HepG2 (cell line): ENCODE data around the gene CXXC5. TPM values are rescaled to one million over a fixed set of nuclear protein-coding genes. Genes with fewer than 3 reads are reported as not detected.

Experiments used
- FUBP1 ChIP-seq: sonication (generic); formaldehyde crosslinking; IDR thresholded peaks from 2 replicates; pipeline ENCODE4 v1.5.1; 2020; ENCODE audit warnings: missing genetic modification reagents, mild to moderate bottlenecking, borderline replicate concordance
- GABPB1 ChIP-seq: IDR thresholded peaks from 2 replicates; pipeline ENCODE4 v1.6.1; 2016; ENCODE audit warnings: mild to moderate bottlenecking, missing genetic modification reagents, moderate library complexity, missing compliant biosample characterization
- HIC2 ChIP-seq: sonication (generic); formaldehyde crosslinking; IDR thresholded peaks from 2 replicates; pipeline ENCODE4 v1.9.0; 2022; ENCODE audit warnings: low read depth, missing genetic modification reagents
- HNF4G ChIP-seq, 2 experiments: sonication (generic) in 1 of 2; formaldehyde crosslinking in 1 of 2; IDR thresholded peaks; 2 replicates each; pipeline versions ENCODE4 v1.4.0 to v1.6.1; 2011 to 2020; ENCODE audit warnings: borderline replicate concordance in 2 of 2, low read depth in 2 of 2, mild to moderate bottlenecking in 2 of 2, low read length in 1 of 2, missing genetic modification reagents in 1 of 2, moderate library complexity in 1 of 2
- HOXA5 ChIP-seq: sonication (generic); formaldehyde crosslinking; IDR thresholded peaks from 2 replicates; pipeline ENCODE4 v1.4.0; 2020; ENCODE audit warnings: missing genetic modification reagents
- IRF2 ChIP-seq: IDR thresholded peaks from 2 replicates; pipeline ENCODE4 v1.6.1; 2018; ENCODE audit warnings: missing genetic modification reagents, missing compliant biosample characterization
- KLF12 ChIP-seq: sonication (generic); formaldehyde crosslinking; IDR thresholded peaks from 2 replicates; pipeline ENCODE4 v1.4.0; 2020; ENCODE audit warnings: missing genetic modification reagents, borderline replicate concordance
- KLF6 ChIP-seq: IDR thresholded peaks from 2 replicates; pipeline ENCODE4 v1.8.0; 2016; ENCODE audit warnings: missing biosample characterization, missing genetic modification reagents
- KMT2B ChIP-seq: IDR thresholded peaks from 2 replicates; pipeline ENCODE4 v1.6.1; 2016; ENCODE audit warnings: missing genetic modification reagents, missing compliant biosample characterization
- LBX2 ChIP-seq: sonication (generic); formaldehyde crosslinking; IDR thresholded peaks from 2 replicates; pipeline ENCODE4 v1.5.0; 2020; ENCODE audit warnings: missing genetic modification reagents, mild to moderate bottlenecking, borderline replicate concordance
- MIER3 ChIP-seq: IDR thresholded peaks from 2 replicates; pipeline ENCODE4 v1.6.1; 2016; ENCODE audit warnings: missing compliant biosample characterization, borderline replicate concordance
- MYC ChIP-seq: sonication (generic); formaldehyde crosslinking; IDR thresholded peaks from 2 replicates; pipeline ENCODE4 v1.9.0; 2021; ENCODE audit warnings: missing genetic modification reagents, borderline replicate concordance
- NR1H2 ChIP-seq: sonication (generic); formaldehyde crosslinking; IDR thresholded peaks from 2 replicates; pipeline ENCODE4 v1.8.1; 2022; ENCODE audit warnings: low read depth, missing genetic modification reagents, borderline replicate concordance
- PHF21A ChIP-seq: sonication (generic); formaldehyde crosslinking; IDR thresholded peaks from 2 replicates; pipeline ENCODE4 v1.5.0; 2020; ENCODE audit warnings: mild to moderate bottlenecking, missing genetic modification reagents
- POLR2G ChIP-seq: fragments of 200-400 bp; formaldehyde crosslinking; IDR thresholded peaks from 2 replicates; pipeline ENCODE4 v1.6.1; 2018; ENCODE audit warnings: mild to moderate bottlenecking, low read depth, low read length, moderate library complexity
- SAFB2 ChIP-seq: sonication (generic); formaldehyde crosslinking; IDR thresholded peaks from 2 replicates; pipeline ENCODE4 v1.5.1; 2020; ENCODE audit warnings: missing genetic modification reagents, low read depth, mild to moderate bottlenecking, borderline replicate concordance
- SALL1 ChIP-seq: sonication (generic); formaldehyde crosslinking; IDR thresholded peaks from 2 replicates; pipeline ENCODE4 v1.8.0; 2022; ENCODE audit warnings: mild to moderate bottlenecking, missing genetic modification reagents
- ZMYM3 ChIP-seq: sonication (generic); formaldehyde crosslinking; IDR thresholded peaks from 2 replicates; pipeline ENCODE4 v1.5.1; 2020; ENCODE audit warnings: mild to moderate bottlenecking, missing genetic modification reagents
- ZNF18 ChIP-seq: sonication (generic); formaldehyde crosslinking; IDR thresholded peaks from 2 replicates; pipeline ENCODE4 v1.8.0; 2022; ENCODE audit warnings: mild to moderate bottlenecking, missing genetic modification reagents; ENCODE audit not compliant: insufficient replicate concordance
- ZNF362 ChIP-seq: sonication (generic); formaldehyde crosslinking; IDR thresholded peaks from 2 replicates; pipeline ENCODE4 v1.4.0; 2020; ENCODE audit warnings: missing genetic modification reagents, mild to moderate bottlenecking, borderline replicate concordance
- ZNF766 ChIP-seq: sonication (generic); formaldehyde crosslinking; IDR thresholded peaks from 2 replicates; pipeline ENCODE4 v1.5.0; 2020; ENCODE audit warnings: missing genetic modification reagents, borderline replicate concordance
- ZSCAN31 ChIP-seq: sonication (generic); formaldehyde crosslinking; IDR thresholded peaks from 2 replicates; pipeline ENCODE4 v1.5.0; 2020; ENCODE audit warnings: low read depth, mild to moderate bottlenecking, missing genetic modification reagents
- polyA plus RNA-seq, 8 experiments: library from polyadenylated mRNA; depleted of rRNA in 3 of 8; stranded (reverse) in 7 of 8; unstranded in 1 of 8; fragments of >200 nt; fragmentation: Illumina TruSeq in 4 of 8; extraction: Trizol in 4 of 8; gene quantifications; 2 replicates each; pipeline versions ENCODE4 v1.2.1 to v1.2.3, GENCODE V29; 2011 to 2016; ENCODE audit warnings: low read depth in 4 of 8, missing spikeins in 1 of 8, mixed read lengths in 1 of 8; ENCODE audit not compliant: insufficient read depth in 1 of 8
- total RNA-seq, 5 experiments: library from RNA; depleted of rRNA; stranded (reverse); fragments of >200 nt; fragmentation: Illumina TruSeq; extraction: Trizol; gene quantifications; 2 replicates each; pipeline ENCODE4 v1.2.3, GENCODE V29; 2016; ENCODE audit warnings: low read depth in 1 of 5

CXXC5 gene
- total and polyA plus RNA-seq, 2 of the 13 experiments (the other 11 are each of a cell fraction or from before 2014, with no cell fraction given), result 32.3 to 33.0 TPM

- TF ChIP-seq GABPB1 (CRISPR knock-in tag) (peak; percentile 91), ZMYM3 (CRISPR knock-in tag) (peak; percentile 94), ZNF362 (peak; percentile 67; the same call in 1 of the 2 replicates), KMT2B (CRISPR knock-in tag) (peak; percentile 66), HIC2 (CRISPR knock-in tag) (peak; percentile 56), ZSCAN31 (peak; percentile 87), LBX2 (no peak), HOXA5 (CRISPR knock-in tag) (peak; percentile 68), IRF2 (CRISPR knock-in tag) (0 out of 2 replicates have a peak, but pooled peaks have one; percentile 50), SALL1 (peak; percentile 86), ZNF766 (CRISPR knock-in tag) (no peak), KLF6 (peak; percentile 66; the same call in 1 of the 2 replicates), FUBP1 (no peak), SAFB2 (CRISPR knock-in tag) (no peak; the same call in 1 of the 2 replicates), POLR2G (0 out of 2 replicates have a peak, but pooled peaks have one; percentile 31), NR1H2 (CRISPR knock-in tag) (no peak), MYC (CRISPR knock-in tag) (peak; percentile 77; the same call in 1 of the 2 replicates), PHF21A (CRISPR knock-in tag) (peak; percentile 93), KLF12 (peak; percentile 70; the same call in 1 of the 2 replicates), MIER3 (CRISPR knock-in tag) (peak; percentile 51; the same call in 1 of the 2 replicates), HNF4G (IDR thresholded peaks at IDR 0.05; ENCODE audit: borderline replicate concordance, low read depth, low read length) (0 out of 2 replicates have a peak, but pooled peaks have one; percentile 62), HNF4G (CRISPR knock-in tag; IDR thresholded peaks at IDR 0.05; ENCODE audit: borderline replicate concordance, low read depth) (peak; percentile 63; the same call in 1 of the 2 replicates), ZNF18 (CRISPR knock-in tag) (peak; percentile 76)
These were observed 10.6 kb upstream of the CXXC5 start (continued) for GRCh38 chr5:139637438-139638089.
